Bronchial epithelial cell (primary cell): Measurements from ENCODE around the gene PPP1CA. TPM values are rescaled to one million over a fixed set of nuclear protein-coding genes. Genes with fewer than 3 reads are reported as not detected.

Experiments
- DNase-seq: peaks from one replicate; pipeline ENCODE4 v3.0.0-alpha.2; 2010; ENCODE audit warnings: low read depth
- FAIRE-seq: peaks from 2 replicates; lab custom pipeline; 2011; peaks lifted over from hg19 to GRCh38; lab: Jason Lieb, UNC
- H3K27me3 ChIP-seq: 2 replicates; pipeline ENCODE4 v1.5.1; 2011; ENCODE audit warnings: low read length; ENCODE audit not compliant: control insufficient read depth, insufficient read depth
- H3K36me3 ChIP-seq: 2 replicates; pipeline ENCODE4 v1.5.1; 2011; ENCODE audit warnings: low read length; ENCODE audit not compliant: control insufficient read depth, insufficient read depth
- H3K4me3 ChIP-seq: 2 replicates; pipeline ENCODE4 v1.5.1; 2011; ENCODE audit warnings: mild to moderate bottlenecking, low read depth, low read length, control low read depth
- total RNA-seq: library from RNA; depleted of rRNA; stranded (reverse); fragments of >200 nt; gene quantifications from 2 replicates; pipeline ENCODE4 v1.2.1, GENCODE V29; 2014
- TF ChIP-seq, protein P1 (sequence below): IDR thresholded peaks from 2 replicates; pipeline ENCODE4 v1.5.1; 2011; ENCODE audit warnings: mild to moderate bottlenecking, moderate library complexity, low read length, control low read depth, inconsistent platforms; ENCODE audit not compliant: insufficient read depth, severe bottlenecking

The PPP1CA gene
- total RNA-seq, 1 donor from 2014 or later = 209 TPM

DNA sequence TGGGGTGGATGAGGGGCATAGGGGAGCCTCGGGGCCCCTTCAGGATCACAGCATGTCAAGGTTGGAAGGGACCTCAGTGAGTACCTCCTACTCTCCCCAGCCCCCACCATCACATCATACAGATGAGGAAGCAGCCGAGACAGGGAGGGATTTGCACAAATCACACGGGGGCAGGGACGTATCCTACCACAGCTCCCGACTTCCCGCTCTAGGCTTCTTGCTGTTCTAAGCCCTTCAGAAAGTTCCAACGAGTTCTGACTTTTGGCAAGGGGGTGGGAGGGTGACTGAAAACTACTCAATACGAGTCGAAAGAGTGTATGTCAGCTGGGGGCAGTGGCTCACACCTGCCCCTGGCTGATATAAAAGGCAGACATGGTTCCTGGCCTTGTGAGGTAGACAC lies 14.6 kb downstream of the PPP1CA start:
- H3K36me3 ChIP-seq = no peaks in the 10 kb centered on the region
- no peak for FAIRE-seq
- no peak overlapping the region for H3K4me3 ChIP-seq
- TF ChIP-seq, protein P1, sequence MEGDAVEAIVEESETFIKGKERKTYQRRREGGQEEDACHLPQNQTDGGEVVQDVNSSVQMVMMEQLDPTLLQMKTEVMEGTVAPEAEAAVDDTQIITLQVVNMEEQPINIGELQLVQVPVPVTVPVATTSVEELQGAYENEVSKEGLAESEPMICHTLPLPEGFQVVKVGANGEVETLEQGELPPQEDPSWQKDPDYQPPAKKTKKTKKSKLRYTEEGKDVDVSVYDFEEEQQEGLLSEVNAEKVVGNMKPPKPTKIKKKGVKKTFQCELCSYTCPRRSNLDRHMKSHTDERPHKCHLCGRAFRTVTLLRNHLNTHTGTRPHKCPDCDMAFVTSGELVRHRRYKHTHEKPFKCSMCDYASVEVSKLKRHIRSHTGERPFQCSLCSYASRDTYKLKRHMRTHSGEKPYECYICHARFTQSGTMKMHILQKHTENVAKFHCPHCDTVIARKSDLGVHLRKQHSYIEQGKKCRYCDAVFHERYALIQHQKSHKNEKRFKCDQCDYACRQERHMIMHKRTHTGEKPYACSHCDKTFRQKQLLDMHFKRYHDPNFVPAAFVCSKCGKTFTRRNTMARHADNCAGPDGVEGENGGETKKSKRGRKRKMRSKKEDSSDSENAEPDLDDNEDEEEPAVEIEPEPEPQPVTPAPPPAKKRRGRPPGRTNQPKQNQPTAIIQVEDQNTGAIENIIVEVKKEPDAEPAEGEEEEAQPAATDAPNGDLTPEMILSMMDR = no peak
- no peaks in the 10 kb centered on the region for H3K27me3 ChIP-seq
- no peak for DNase-seq

DNA sequence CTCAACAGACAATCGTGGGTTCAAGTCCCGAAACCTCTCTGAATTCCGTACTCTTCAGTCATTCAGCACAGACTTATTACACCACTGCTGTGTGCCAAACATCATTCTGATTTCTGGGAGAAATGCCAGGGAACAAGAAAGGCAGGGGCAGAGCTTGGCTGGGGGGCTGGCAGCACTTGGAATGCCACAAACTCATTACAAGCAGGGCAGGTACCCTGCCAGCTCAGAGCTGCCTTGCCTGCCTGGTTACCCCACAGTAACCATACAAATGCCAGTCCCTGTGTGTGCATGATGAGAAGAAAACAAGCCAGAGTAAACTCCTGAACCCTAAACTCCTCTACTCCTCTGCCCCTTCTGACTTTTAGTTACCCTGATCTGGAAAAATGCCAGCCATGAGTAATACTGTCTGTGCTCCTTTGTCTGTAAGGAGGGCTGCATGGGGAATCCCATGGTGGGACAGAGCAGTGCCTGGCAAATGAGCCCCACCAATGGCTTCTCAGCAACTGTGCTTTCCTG lies 16.7 kb downstream of the PPP1CA start:
- no peak for FAIRE-seq
- H3K36me3 ChIP-seq = no peaks in the 10 kb centered on the region
- TF ChIP-seq, protein P1 = no peak
- DNase-seq = peak; percentile 79
- no peak overlapping the region for H3K4me3 ChIP-seq
- no peaks in the 10 kb centered on the region for H3K27me3 ChIP-seq

GRCh38 chr11:67382276-67383136 lies 19.2 kb downstream of the PPP1CA start:
- no peak overlapping the region for H3K4me3 ChIP-seq
- FAIRE-seq (no peak), DNase-seq (peak; percentile 69)
- no peaks in the 10 kb centered on the region for H3K27me3 ChIP-seq
- TF ChIP-seq, protein P1 = peak; percentile 98
- H3K36me3 ChIP-seq = no peaks in the 10 kb centered on the region

GRCh38 chr11:67381244-67381972 lies 20.2 kb downstream of the PPP1CA start:
- Histone ChIP-seq H3K4me3 (no peak overlapping the region), H3K36me3 (no peaks in the 10 kb centered on the region), H3K27me3 (no peaks in the 10 kb centered on the region)
- TF ChIP-seq, protein P1 = no peak
- FAIRE-seq (no peak), DNase-seq (no peak)

GRCh38 chr11:67379061-67380058 lies 22.3 kb downstream of the PPP1CA start:
- TF ChIP-seq, protein P1 = no peak
- Histone ChIP-seq H3K4me3 (no peak overlapping the region), H3K36me3 (no peaks in the 10 kb centered on the region), H3K27me3 (no peaks in the 10 kb centered on the region)
- DNase-seq (peak; percentile 61), FAIRE-seq (no peak)
